GM10266 (cell line): ENCODE measurements around the gene SCO2.

ENCODE experiments used
- DNase-seq: peaks from one replicate; pipeline ENCODE4 v3.0.0; 2012; ENCODE audit errors: extremely low spot score
- CTCF ChIP-seq: IDR thresholded peaks from 2 replicates; pipeline ENCODE4 v1.5.1; 2012; ENCODE audit warnings: mild to moderate bottlenecking, low read depth; ENCODE audit not compliant: control insufficient read depth, insufficient read depth; ENCODE audit errors: missing control alignments

The SCO2 gene

GRCh38 chr22:50474710-50475651, 50.4 kb downstream of the SCO2 start, which contains the start of gene SBF1:
Gene SBF1 (minus strand): TSS chr22:50475035. CDS start chr22:50474840, 195 bp downstream.
- DNase-seq: peak; percentile 100
- no peak for TF ChIP-seq CTCF

GRCh38 chr22:50473855-50474671, 51.3 kb downstream of the SCO2 start:
- no peak for DNase-seq
- TF ChIP-seq CTCF: peak; percentile 6
